RCC 7860 (cell line): ENCODE data around the gene BACE1-AS.
"Not testable (repeated sequence)": the region's sequence is repeated elsewhere in the genome, so short reads cannot be mapped to it uniquely, and the experiment has no call there.

Experiments
- DNase-seq: peaks from one replicate; pipeline ENCODE4 v3.0.0-alpha.2; 2015; ENCODE audit warnings: low spot score
- FAIRE-seq: peaks from 2 replicates; lab custom pipeline; 2012; peaks lifted over from hg19 to GRCh38; lab: Jason Lieb, UNC

Gene BACE1-AS

DNA sequence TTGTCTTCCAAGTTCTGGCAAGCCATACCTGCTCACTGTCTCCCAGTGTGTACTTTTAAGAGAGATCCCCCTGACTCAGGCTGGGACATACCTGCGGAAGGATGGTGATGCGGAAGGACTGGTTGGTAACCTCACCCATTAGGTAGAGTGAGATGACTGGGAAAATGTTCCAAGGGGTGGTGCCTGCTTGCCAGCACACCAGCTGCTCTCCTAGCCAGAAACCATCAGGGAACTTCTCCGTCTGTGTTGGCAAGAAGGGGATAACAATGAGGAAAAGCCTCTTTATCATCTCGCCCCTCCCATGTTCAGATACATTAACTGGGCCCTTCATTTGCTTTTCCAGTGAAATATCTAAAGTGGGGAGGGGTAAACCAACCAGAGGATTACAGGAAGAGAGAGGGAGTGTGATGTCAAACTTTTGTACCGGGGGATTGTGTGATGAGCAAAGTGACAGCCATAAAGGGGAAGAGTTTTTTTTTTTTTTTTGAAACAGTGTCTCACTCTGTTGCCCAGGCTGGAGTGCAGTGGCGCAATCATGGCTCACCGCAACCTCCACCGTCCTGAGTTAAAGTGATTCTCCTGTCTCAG is at the start of gene BACE1-AS:
Gene BACE1-AS, plus strand, starts transcription at position 538 of the 588 bp plus-strand sequence.
- FAIRE-seq (no peak), DNase-seq (no peak)

DNA sequence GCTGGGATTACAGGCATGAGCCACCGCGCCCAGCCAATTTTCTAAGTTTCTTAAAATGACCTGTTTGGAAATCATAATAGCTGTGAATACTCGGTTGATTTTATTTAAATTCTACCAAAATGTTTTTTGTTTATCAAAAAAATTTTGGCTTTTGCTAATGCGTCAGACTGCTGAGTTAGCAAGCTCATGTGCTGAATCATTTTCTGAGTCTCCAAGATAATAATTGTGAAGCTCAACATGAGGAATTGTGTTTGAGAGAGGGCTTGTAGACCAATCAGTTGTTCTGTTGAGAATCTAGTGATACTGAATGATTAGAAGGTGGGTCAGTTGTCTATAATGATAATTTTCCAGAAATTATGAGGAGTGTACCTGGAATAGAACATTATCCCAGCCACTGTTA is 42.8 kb upstream of the BACE1-AS start:
- no peak for DNase-seq
- FAIRE-seq: no peak

DNA sequence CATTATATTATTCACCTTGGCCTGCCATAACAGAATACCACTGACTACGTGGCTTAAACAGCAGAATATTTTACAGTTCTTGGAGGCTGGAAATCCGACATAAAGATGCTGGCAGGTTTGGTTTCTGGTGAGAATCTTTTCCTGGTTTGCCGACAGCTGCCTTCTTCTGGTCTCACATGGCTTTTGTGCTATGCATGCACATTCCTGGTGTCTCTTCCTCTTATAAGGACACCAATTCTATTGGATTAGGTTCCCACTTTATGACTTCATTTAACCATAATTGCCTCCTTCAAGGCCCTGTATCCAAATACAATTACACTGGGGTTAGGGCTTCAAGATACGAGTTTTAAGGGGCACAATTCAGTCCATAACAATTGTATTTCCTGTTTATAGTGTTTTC is 41.6 kb upstream of the BACE1-AS start:
- FAIRE-seq (no peak), DNase-seq (no peak)

DNA sequence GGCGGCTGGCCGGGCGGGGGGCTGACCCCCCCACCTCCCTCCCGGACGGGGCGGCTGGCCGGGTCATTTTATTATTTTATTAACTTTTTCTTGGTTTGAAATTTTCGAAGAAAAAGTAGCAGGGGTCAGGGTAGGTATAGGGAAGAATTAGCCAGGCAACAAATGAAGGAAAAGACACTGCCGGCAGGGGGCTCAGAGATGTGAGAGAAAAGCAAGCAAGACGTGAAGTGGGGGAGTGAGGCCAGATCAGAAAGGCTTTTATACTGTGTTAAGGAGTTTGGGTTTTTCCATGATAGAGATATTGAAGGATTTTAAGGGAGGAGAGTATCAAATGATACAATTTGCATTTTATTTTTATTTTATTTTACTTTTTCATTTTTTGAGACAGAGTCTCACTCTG is 39.6 kb upstream of the BACE1-AS start:
- FAIRE-seq (no peak), DNase-seq (no peak)

DNA sequence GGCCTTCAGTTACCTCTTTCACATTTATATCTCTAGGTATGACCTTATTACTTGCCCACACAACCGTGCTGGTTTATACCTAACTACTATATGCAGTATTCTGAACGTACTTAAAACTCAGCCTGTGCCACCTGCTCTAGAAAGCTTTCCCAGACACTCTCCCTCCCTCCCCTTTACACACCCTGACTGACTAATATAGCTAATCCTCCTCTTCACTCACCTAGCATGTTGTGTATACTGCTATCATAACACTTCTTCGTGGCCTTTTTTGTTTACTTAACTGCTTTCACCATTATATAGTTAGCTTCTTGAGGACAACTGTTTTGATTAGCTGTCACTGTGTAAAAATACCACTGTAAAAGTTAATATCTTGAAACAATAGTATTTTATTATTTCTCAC is 35.2 kb upstream of the BACE1-AS start:
- no peak for DNase-seq
- FAIRE-seq: no peak

DNA sequence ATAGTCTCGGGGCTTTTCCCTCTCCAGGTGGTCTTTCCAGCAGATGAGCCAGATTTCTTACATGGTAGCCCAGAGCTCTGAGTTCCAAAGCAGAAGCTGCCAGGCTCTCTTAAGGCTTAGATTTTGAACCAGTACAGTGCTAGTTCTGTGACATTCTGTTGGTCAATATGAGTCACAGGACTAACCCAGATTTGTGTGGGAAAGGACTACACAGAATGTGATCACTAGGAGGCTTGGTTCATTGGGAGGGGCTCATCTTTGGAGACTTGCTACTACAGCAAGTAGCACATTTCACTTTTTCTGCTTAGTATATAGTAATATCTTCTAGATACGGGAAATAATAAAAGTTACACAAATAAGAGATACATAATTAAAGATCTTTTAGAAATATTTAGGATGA is 34.6 kb upstream of the BACE1-AS start:
- DNase-seq (no peak), FAIRE-seq (no peak)

DNA sequence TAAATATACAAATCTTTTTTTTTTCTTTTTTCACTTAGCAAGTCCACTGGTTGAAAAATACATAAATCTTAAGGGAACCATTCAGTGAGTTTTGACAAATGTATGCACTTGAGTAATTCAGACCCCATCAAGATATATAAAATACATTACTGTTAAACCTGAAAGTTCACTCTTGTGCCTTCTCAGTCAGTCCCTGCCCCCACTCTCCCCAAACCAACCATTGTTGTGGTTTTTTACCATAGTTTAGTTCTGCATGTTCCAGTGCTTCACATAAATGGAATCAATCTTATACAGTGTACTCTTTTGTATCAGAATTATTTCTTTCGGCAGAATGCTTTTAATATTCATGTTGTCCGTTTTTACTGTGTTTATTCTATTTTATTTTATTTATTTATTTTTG is 32.6 kb upstream of the BACE1-AS start:
- FAIRE-seq (no peak), DNase-seq (no peak)

DNA sequence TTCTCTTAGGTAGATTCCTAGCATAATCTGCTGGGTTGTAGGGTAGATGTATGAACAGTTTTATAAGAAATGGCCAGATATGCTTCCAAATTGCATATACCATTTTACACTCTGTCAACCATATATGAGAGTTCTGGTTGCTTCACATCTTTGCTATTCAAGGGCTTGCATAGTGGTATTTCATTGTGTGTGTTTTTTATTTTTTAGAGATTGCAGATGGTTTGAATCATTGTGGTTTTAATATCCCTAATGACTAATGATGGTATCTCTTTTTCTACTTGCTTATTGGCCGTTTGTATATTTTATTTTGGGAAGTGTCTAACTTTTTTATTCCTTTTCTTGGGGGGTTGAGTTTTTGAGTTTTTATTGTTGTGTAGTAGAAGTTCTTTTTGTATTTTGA is 31.7 kb upstream of the BACE1-AS start:
- FAIRE-seq (no peak), DNase-seq (no peak)

DNA sequence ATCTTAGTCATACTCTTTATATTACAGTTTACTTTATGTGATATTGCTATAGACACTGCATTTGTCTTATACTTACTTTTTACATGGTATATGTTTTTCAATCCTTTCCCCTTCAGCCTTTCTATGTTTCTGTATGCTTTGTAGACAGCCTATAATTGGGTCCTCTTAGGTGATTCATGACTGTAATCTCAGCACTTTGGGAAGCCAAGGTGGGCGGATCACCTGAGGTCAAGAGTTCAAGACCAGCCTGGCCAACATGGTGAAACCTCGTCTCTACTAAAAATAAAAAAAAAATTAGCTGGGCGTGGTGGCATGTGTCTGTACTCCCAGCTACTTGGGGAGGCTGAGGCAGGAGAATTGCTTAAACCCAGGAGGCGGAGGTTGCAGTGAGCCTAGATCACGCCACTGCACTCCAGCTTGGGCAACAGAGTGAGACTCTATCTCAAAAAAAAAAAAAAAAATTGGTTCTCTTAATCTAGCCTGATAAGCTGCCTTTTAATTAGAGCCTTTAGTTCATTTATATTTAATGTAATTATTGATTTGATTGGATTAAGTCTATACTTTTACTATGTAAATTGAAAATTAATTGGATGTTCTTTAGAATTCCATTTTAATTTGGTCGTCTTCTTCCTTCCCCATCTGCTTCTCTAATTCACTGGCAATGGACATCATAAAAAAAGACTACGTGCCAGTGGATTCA is 26.4 kb upstream of the BACE1-AS start:
- not testable (repeated sequence) for FAIRE-seq, DNase-seq

DNA sequence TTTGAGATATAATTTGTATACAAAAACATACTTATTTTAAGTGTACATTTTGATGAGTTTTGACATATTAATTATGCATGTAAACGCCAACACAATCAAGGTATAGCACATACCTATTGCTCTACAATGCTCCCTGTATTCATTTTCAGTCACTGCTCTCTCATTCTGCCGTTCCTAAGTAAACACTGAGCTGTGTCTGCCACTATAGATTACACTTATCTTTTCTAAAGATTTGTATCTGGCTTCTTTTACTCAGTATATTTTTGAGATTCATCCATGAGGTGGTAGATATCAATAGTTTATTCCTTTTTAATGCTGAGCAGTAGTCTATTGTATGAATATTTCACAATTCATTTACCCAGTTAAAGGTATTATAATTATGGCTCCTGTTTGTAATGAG is 25.4 kb upstream of the BACE1-AS start:
- FAIRE-seq: no peak

DNA sequence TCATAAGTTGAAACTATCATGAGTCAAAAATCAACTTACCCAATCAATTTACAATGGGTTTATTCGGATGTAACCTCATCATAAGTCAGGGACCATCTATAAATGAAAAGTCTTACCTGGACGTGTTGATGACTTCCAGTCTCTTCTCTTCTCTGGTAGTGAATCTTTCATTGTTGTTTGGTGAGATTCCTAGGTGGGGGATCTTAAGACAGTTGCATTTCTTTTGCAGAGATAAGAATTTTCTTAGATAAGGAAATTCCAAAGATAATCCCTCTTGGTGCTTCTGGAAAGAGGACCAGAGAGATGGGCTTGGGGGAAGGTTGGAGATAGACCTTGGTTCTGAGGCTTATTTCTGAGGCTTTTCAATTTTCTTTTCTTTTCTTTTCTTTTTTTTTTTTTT is 21.3 kb upstream of the BACE1-AS start:
- no peak for FAIRE-seq
- DNase-seq: no peak

More for the DNA sequence above, 25.4 kb upstream of the BACE1-AS start:
- no peak for DNase-seq

DNA sequence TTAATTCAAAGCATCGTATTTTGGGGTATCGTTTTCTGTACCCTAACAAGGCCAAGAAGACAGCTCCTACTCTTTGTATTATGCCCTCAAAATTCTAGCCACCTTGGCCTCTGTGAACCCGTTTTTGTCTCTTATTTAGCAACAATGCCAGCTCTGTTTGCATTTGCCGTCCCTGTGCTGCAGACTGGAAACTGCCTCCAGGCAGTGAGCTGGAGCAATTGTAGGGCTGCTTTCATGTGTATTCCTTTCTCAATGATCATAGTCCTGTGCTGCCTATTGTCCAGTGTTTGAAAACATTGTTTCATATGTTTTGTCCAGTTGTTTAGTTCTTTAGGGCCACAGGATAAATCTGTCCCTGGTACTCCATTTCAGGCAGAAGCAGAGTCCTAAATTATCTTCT is 19.9 kb upstream of the BACE1-AS start:
- FAIRE-seq (no peak), DNase-seq (no peak)

DNA sequence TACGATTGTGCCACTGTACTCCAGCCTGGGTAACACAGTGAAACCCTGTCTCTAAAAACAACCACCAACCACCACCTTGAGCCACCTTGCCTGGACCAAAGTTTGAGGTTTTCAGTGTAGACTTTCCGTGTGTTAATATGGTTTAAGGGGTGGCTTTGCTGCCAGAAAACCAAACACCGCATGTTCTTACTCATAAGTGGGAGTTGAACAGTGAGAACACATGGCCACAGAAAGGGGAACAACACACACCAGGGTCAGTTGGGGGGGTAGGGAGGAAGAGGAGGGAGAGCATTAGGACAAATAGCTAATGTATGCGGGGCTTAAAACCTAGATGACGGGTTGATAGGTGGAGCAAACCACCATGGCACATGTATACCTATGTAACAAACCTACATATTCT is 19.0 kb upstream of the BACE1-AS start:
- not testable (repeated sequence) for DNase-seq, FAIRE-seq

DNA sequence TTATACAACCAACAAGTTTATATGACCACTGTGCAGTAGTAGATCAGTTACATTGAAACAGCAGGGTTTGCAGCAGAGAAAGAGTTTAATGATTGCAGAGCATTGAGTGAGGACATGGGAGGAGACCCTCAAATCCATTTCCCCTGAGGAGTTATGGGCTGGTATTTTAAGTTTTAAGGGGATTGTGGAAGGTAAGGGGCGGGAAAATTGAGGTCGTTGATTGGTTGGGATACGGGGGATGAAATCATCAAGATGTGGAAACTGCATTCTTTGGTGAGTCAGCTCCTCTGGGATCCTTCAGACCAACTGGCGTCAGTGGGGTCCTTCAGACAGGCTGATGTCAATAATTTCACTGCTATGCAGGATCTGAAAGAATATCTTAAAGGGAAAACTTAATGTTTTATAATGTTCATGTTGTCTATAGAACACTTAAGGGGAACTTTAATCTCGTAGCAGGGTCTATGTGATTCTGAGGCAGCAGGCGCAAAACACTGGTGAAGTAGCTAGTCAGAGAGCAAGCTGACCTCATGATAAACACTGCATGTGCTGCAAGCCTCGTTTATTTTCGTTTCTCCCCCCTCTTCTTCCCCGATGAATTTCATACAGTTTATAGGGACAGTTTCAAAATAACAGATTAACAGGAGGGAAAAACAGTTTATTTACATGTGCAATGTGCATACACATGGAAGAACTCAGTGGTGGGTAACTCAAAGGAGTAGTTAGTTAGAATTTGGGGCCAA is 17.4 kb upstream of the BACE1-AS start:
- FAIRE-seq: no peak

DNA sequence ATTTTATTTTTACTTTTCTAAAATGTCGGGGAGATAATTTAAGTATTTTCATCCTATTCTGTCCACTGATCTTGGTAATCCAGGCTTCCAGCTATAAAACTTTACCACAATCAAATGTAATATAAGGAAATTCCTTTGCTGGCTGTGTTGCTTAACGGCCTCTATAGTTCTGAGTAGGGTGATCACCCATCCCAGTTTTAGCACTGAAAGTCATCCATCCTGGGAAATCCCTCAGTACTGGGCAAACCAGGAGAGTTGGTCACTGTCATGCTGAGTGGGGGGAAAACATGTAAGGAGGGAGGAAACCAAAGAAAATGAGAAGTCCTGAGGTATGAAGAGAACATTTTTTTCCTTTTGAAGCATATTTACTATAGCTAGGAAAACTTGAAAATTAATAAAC is 12.8 kb upstream of the BACE1-AS start:
- FAIRE-seq (no peak), DNase-seq (no peak)

More for the DNA sequence above, 17.4 kb upstream of the BACE1-AS start:
- peak; percentile 40 for DNase-seq

DNA sequence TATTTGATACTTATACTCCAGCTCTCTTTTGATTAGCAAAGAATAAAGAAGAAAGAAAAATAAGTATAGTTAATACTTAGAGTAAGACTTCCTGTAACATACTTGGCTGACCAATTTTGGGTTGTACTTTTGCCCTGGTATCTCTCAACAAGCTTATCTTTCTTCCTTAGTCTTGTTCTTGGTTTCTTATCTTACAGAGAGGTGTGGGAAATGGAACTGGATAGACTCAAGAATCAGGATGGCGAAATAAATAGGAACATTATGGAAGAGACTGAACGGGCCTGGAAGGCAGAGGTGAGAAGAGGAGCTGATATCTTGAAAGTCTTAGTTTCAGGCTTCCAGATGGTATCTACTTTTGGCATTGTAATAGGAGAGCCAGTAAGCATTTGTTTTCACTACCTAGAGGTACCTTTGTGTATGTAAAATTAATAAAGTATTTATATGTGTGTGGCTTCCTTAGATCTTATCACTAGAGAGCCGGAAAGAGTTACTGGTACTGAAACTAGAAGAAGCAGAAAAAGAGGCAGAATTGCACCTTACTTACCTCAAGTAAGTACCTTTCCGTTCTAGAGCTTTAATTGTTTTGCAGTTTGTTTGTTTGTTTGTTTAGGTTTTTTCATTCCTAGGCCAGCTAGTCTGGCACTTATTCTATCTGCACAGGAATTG is 11.3 kb upstream of the BACE1-AS start:
- DNase-seq: no peak
- no peak for FAIRE-seq

DNA sequence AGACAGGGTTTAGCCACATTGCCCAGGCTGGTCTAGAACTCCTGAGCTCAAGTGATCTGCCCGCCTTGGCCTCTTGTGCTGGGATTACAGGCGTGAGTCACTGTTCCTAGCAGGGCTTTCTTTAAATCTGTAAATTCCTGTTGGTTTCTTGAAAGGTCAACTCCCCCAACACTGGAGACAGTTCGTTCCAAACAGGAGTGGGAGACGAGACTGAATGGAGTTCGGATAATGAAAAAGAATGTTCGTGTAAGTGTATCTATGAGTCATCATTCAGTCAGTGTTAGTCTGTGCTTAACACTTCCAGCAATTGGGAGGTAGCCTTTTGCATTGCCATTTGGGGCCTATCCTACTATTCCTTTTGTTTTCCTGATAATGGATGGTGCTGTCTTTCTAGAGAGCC is 10.0 kb upstream of the BACE1-AS start:
- peak; percentile 94 for FAIRE-seq
- peak; percentile 92 for DNase-seq

DNA sequence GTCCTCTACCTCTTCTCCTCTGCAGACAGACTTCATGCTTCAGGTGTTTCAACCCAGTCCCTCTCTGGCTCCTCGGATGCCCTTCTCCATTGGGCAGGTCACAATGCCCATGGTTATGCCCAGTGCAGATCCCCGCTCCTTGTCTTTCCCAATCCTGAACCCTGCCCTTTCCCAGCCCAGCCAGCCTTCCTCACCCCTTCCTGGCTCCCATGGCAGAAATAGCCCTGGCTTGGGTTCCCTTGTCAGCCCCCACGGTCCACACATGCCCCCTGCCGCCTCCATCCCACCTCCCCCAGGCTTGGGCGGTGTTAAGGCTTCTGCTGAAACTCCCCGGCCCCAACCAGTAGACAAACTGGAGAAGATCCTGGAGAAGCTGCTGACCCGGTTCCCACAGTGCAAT is 9.3 kb upstream of the BACE1-AS start:
- DNase-seq (no peak), FAIRE-seq (no peak)

DNA sequence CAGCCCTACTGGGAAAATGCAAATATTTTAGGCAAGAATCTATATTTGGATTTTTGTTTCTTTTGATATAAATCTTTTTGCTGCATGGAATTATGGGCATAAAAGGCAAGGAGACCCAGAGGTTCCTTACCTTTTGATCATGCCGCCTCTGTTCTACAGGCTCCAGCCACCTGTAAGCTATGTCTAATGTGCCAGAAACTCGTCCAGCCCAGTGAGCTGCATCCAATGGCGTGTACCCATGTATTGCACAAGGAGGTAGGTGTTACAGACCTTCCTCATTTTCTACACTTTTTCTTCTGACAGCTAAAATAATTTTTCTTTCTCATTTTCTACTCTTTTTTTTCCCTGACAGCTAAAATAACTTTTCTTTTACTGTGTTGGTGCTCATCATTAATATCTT is 8.2 kb upstream of the BACE1-AS start:
- FAIRE-seq (no peak), DNase-seq (no peak)

DNA sequence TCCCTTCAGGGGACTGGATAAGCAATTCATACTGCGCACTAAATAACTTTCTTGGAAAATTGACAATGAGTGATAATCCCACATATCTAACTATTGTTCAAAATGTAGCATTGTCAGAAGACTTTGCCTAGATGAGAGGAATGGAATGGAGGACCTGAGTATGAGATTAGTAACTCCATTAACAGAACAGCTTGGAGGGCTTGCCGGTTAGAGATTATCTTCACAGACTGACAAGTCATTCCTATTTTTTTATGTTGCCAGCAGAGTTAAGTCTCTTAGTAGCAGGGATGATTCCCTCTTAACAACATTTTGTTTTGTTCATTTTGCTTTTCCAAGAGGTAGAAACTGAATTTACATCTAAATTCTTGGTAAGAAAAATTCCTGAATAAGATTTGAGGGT is 7.1 kb upstream of the BACE1-AS start:
- FAIRE-seq: no peak

DNA sequence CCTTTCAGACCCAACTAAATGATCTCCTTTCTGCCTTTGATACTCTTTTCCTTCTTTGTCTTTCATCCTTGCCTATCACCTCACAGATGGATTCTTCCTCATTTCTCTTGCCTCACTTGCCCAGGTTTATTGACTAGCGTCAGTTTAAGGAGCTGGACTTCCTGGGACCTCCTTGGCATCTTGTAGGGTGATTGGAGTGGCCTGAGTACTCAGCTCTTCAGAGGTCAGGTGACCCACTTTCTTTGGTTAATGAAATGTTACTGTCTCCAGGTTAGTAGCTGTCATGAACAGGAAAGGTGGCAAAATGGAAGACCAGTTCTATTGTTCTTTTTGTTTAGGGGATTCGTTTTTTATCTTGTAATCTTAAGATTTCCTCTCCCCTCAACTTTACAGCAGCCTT is 4.6 kb upstream of the BACE1-AS start:
- no peak for FAIRE-seq
- DNase-seq: no peak

More for the DNA sequence above, 7.1 kb upstream of the BACE1-AS start:
- no peak for DNase-seq

DNA sequence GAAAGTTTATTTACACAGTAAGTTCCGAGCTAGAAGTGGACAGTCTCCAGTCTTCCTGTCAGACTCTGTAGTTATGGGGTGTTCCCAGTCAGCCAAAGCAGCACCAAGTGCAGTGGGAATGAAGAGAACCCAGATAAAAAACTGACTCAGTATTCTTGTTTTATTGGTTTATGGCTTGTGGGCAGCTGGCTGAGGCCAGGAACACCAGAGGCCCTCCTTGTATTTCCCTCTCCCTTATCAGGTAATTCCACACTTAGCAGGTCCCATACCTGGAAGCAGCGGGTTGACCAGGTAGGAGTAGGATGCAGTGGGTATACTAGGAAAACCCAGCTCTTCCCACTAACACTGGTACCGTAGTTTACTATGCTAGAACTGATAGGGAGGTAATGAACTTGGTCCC is 3.5 kb upstream of the BACE1-AS start:
- FAIRE-seq (no peak), DNase-seq (no peak)
